Measurements from ENCODE around the gene BRCA1. TPM values are rescaled to one million over a fixed set of nuclear protein-coding genes. Genes with fewer than 3 reads are reported as not detected.
"Not testable (repeated sequence)": the region's sequence is repeated elsewhere in the genome, so short reads cannot be mapped to it uniquely, and the experiment has no call there.

The BRCA1 gene
- total and polyA plus RNA-seq, 11 donors = 2.7 to 11.7 (median 8.1) TPM

DNA sequence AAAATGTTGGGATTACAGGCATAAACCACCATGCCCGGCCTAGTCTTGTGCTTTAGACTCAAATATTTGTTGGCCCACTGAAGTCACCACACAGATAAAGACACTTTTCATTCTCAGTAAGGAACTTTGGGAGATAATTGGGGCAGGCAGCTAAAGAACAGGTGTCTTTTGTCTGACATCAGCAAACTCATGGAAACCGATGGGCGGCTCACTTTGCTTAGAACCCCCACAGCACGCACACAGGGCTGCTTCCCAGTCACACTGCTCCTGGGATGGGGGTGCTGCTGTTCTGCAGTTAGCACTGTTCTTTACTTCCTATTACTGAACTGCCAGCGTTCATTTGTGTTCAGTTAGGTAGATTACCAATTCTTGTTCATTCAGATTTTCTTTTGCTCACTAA lies 18.0 kb upstream of the BRCA1 start:
- TF ChIP-seq POLR2A (IDR thresholded peaks at IDR 0.05) = no peak
- TF ChIP-seq, protein P1, sequence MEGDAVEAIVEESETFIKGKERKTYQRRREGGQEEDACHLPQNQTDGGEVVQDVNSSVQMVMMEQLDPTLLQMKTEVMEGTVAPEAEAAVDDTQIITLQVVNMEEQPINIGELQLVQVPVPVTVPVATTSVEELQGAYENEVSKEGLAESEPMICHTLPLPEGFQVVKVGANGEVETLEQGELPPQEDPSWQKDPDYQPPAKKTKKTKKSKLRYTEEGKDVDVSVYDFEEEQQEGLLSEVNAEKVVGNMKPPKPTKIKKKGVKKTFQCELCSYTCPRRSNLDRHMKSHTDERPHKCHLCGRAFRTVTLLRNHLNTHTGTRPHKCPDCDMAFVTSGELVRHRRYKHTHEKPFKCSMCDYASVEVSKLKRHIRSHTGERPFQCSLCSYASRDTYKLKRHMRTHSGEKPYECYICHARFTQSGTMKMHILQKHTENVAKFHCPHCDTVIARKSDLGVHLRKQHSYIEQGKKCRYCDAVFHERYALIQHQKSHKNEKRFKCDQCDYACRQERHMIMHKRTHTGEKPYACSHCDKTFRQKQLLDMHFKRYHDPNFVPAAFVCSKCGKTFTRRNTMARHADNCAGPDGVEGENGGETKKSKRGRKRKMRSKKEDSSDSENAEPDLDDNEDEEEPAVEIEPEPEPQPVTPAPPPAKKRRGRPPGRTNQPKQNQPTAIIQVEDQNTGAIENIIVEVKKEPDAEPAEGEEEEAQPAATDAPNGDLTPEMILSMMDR (IDR thresholded peaks at IDR 0.05) = no peak
- Histone ChIP-seq H3K27ac (no peak overlapping the region), H3K9me3 (no peaks in the 10 kb centered on the region), H3K4me1 (no peaks in the 10 kb centered on the region), H3K4me3 (no peak overlapping the region), H3K36me3 (peaks cover 0 to 23% (median 5%) of the 10 kb centered on the region in 9 donors), H3K27me3 (no peaks in the 10 kb centered on the region)
- intact Hi-C loops (cut with DNase I) = no loop called here
- ATAC-seq (no peak), DNase-seq (no peak)
- 83 to 88% (median 86%) methylated on average over 5 of the region's 5 CpGs for WGBS, 4 donors

DNA sequence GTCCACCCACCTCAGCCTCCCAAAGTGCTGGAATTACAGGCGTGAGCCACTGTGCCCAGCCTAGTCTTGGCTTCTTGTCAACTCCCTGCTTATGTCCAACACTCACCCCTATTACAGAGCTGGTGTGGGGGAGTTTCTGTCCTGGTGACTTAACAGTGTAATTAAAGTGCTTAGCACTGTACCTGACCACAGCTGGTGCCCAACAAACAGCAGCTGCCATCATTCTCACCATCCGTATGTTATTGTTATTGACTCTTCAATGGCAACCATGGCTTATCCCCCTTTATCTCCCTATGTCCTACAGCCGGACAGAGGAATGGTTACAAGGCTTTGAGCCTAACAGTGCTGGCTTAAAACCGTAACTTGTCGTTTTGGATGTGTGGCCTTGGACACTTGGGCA lies 17.0 kb upstream of the BRCA1 start:
- WGBS, 4 donors = 85 to 94% (median 90%) methylated on average over 5 of the region's 5 CpGs
- ATAC-seq (no peak), DNase-seq (no peak)
- intact Hi-C loops (cut with DNase I) = no loop called here
- Histone ChIP-seq H3K27me3 (no peaks in the 10 kb centered on the region), H3K27ac (no peak overlapping the region), H3K4me3 (no peak overlapping the region), H3K36me3 (peaks cover 0 to 23% (median 5%) of the 10 kb centered on the region in 9 donors), H3K9me3 (no peaks in the 10 kb centered on the region), H3K4me1 (no peaks in the 10 kb centered on the region)
- TF ChIP-seq, protein P1 (IDR thresholded peaks at IDR 0.05) = no peak
- TF ChIP-seq POLR2A (IDR thresholded peaks at IDR 0.05) = no peak

DNA sequence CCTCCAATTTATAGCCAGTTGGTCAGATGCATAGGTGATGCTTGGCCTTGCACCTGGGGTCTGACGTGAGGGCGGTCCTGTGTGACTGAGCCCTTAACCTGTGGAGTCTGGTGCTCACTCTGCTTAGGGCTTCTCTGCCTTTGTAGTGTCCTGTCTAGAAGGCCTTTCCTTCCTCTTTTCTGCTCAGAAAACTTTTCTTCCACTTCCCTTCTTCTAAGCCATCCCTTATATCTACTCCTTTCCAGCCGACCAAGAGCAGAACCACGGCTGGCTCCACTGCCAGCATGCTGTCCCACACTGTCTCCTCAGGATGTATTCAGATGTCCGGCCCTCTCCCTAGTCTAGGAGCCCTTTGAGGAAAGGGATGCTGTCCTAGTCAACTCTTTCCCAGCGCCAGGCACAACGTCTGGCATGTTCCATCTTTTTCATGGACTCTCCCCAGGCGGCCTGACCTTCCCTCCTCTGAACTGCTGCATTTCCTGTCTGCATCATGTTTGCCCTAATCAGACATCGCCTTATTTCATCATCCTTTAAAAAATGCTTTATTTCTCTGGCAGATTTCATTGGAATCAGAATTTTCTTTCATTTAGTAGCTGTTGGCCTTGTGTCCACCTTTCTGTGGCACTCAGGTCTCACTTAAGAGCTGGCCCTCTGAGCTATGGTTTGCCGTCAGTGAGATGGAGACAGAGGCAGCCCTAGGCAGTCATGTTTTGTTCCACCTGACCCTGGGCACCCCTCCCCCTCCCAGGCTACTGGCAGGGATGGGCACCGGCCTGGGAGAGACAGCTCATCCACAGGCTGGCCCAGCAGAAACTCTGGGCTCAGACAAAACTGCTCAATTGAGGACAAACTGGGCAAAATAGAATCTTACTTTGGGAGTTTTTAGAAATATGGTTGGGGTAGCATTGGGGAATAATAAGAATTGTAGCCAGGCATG lies 15.5 kb upstream of the BRCA1 start:
- 83 to 85% (median 84%) methylated on average over 11 of the region's 11 CpGs for WGBS, 4 donors
- intact Hi-C loops (cut with DNase I) = no loop called here
- Histone ChIP-seq H3K36me3 (peaks cover 0 to 21% (median 5%) of the 10 kb centered on the region in 9 donors), H3K4me3 (no peak overlapping the region), H3K27ac (no peak overlapping the region), H3K9me3 (no peaks in the 10 kb centered on the region), H3K4me1 (no peaks in the 10 kb centered on the region), H3K27me3 (no peaks in the 10 kb centered on the region)
- no peak for DNase-seq
- TF ChIP-seq, protein P1 (IDR thresholded peaks at IDR 0.05) = no peak
- TF ChIP-seq POLR2A (IDR thresholded peaks at IDR 0.05) = no peak
- ATAC-seq = no peak

DNA sequence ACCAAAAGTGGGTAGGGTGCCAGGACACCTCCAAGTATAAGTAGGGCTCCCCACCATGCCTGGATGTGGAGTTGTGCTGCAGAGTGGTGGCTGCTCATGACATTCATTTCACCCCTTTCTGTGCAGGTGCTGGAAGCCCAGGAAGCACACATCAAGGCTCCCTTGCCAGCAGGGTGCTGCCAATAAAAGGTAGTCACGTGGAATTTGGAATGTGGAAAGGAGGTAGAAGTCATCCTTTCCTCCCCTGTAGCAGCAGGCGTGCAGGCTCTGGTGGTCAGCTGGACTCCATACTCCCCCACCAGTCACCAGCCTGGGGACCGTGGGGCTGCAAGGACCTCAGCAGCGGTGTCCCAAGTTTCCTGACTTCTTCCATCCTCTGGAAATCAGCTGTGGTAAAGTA lies 13.4 kb upstream of the BRCA1 start:
- H3K4me1 ChIP-seq; intact Hi-C loops (cut with DNase I); ATAC-seq; H3K9me3 ChIP-seq; H3K27ac ChIP-seq; H3K27me3 ChIP-seq; H3K4me3 ChIP-seq; DNase-seq: not testable (repeated sequence)
- peaks cover 0 to 33% (median 9%) of the 10 kb centered on the region in 9 donors for H3K36me3 ChIP-seq
- WGBS, 4 donors = 77 to 93% (median 82%) methylated on average over 4 of the region's 4 CpGs

DNA sequence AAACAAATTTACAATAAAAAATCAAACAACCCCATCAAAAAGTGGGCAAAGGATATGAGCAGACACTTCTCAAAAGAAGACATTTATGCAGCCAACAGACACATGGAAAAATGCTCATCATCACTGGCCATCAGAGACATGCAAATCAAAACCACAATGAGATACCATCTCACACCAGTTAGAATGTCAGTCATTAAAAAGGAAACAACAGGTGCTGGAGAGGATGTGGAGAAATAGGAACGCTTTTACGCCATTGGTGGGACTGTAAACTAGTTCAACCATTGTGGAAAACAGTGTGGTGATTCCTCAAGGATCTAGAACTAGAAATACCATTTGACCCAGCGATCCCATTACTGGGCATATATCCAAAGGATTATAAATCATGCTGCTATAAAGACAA lies 11.4 kb upstream of the BRCA1 start:
- H3K27ac ChIP-seq; ATAC-seq; DNase-seq; intact Hi-C loops (cut with DNase I); H3K4me1 ChIP-seq; H3K27me3 ChIP-seq; H3K4me3 ChIP-seq; H3K9me3 ChIP-seq: not testable (repeated sequence)
- H3K36me3 ChIP-seq = peaks cover 0 to 30% (median 18%) of the 10 kb centered on the region in 9 donors
- WGBS, 4 donors = 82 to 97% (median 92%) methylated on average over 3 of the region's 3 CpGs
